OCI-LY7 (cell line): ENCODE results near the gene HDAC7. TPM values are rescaled to one million over a fixed set of nuclear protein-coding genes. Genes with fewer than 3 reads are reported as not detected.

Source experiments
- BruUV-seq: library from RNA; stranded (reverse); fragments of 400-500 nt; replicated peaks from 2 replicates; lab custom pipeline; 2021; lab: Mats Ljungman, UMichigan
- CTCF ChIA-PET: fragments of 300-600 bp; sonication (Branson Sonifier 250); formaldehyde crosslinking; loops from one replicate; lab custom pipeline; 2022; ENCODE audit warnings: antibody characterized with exemption; ENCODE audit not compliant: unreplicated experiment; lab: Charles Lee
- POLR2A ChIA-PET: fragments of 300-600 bp; sonication (Branson Sonifier 250); formaldehyde crosslinking; loops from one replicate; lab custom pipeline; 2022; ENCODE audit warnings: antibody characterized with exemption; lab: Charles Lee
- DNase-seq: peaks from one replicate; pipeline ENCODE4 v3.0.0-alpha.2; 2015; ENCODE audit warnings: low spot score
- H2AFZ ChIP-seq: fragments of 200-600 bp; sonication (generic), shearing (Covaris generic); 2 replicates; pipeline ENCODE4 v1.6.1; 2014; ENCODE audit warnings: mild to moderate bottlenecking, antibody characterized with exemption, low read length, moderate library complexity
- H3K27ac ChIP-seq: fragments of 200-600 bp; sonication (generic); 2 replicates; pipeline ENCODE4 v1.5.1; 2014; ENCODE audit warnings: mixed run types, low read depth, mild to moderate bottlenecking, moderate library complexity, low read length, inconsistent platforms; ENCODE audit not compliant: poor library complexity, severe bottlenecking
- H3K36me3 ChIP-seq: fragments of 200-600 bp; sonication (generic); 2 replicates; pipeline ENCODE4 v1.6.1; 2014; ENCODE audit warnings: mild to moderate bottlenecking, antibody characterized with exemption, low read length, moderate library complexity, mixed read lengths; ENCODE audit not compliant: insufficient read depth
- H3K4me1 ChIP-seq: fragments of 200-600 bp; sonication (generic); 2 replicates; pipeline ENCODE4 v1.5.1; 2014; ENCODE audit warnings: mild to moderate bottlenecking, low read length; ENCODE audit not compliant: insufficient read depth, poor library complexity, severe bottlenecking
- H3K4me2 ChIP-seq: fragments of 200-600 bp; sonication (generic); 2 replicates; pipeline ENCODE4 v1.6.1; 2014; ENCODE audit warnings: mild to moderate bottlenecking, low read length
- H3K4me3 ChIP-seq: fragments of 200-600 bp; sonication (generic); 2 replicates; pipeline ENCODE4 v1.5.1; 2014; ENCODE audit warnings: mild to moderate bottlenecking, low read depth, low read length; ENCODE audit not compliant: poor library complexity, severe bottlenecking
- H3K79me2 ChIP-seq: fragments of 200-600 bp; sonication (generic); 2 replicates; pipeline ENCODE4 v1.6.1; 2016; ENCODE audit warnings: low read depth, mild to moderate bottlenecking, low read length, moderate library complexity, mixed read lengths; ENCODE audit not compliant: insufficient read depth
- H3K9me2 ChIP-seq: fragments of 200-600 bp; sonication (generic); 2 replicates; pipeline ENCODE4 v1.6.1; 2016; ENCODE audit warnings: mild to moderate bottlenecking, low read length, mixed read lengths; ENCODE audit not compliant: insufficient read depth
- H3K9me3 ChIP-seq: fragments of 200-600 bp; sonication (generic); 2 replicates; pipeline ENCODE4 v1.6.1; 2014; ENCODE audit warnings: mild to moderate bottlenecking, mixed run types, low read length, mixed read lengths
- H4K20me1 ChIP-seq: fragments of 200-600 bp; sonication (generic); 2 replicates; pipeline ENCODE4 v1.6.1; 2014; ENCODE audit warnings: mild to moderate bottlenecking, antibody characterized with exemption, low read length, moderate library complexity, mixed read lengths; ENCODE audit not compliant: insufficient read depth
- CTCF ChIP-seq: fragments of 200-600 bp; sonication (generic); conservative IDR thresholded peaks from 2 replicates; pipeline ENCODE4 v1.5.1; 2014; ENCODE audit warnings: mild to moderate bottlenecking, antibody characterized with exemption, low read length, moderate library complexity, mixed read lengths
- EZH2phosphoT487 ChIP-seq: fragments of 200-600 bp; sonication (generic); IDR thresholded peaks from 2 replicates; pipeline ENCODE4 v1.6.1; 2018; ENCODE audit warnings: low read depth, borderline replicate concordance, mild to moderate bottlenecking, mixed run types, antibody characterized with exemption, low read length, moderate library complexity, mixed read lengths
- intact Hi-C: fragments of 100-400 bp; cut with micrococcal nuclease; formaldehyde crosslinking; loops from one replicate; pipeline ENCODE4 v1.10.0; 2022; ENCODE audit not compliant: unreplicated experiment
- total RNA-seq, 2 experiments: library from RNA; depleted of rRNA in 1 of 2; stranded (reverse); fragments of >200 nt in 1 of 2; shearing (Covaris generic) in 1 of 2; gene quantifications; 2 replicates each; pipeline ENCODE4 v1.2.3, GENCODE V29; 2014 to 2022

The HDAC7 gene
- total RNA-seq, 2 experiments from 2014 or later: 45.9 to 131 TPM

GRCh38 chr12:47790676-47791350, 28.9 kb downstream of the HDAC7 start:
- Histone ChIP-seq H3K9me2 (no peaks in the 10 kb centered on the region), H3K27ac (no peak overlapping the region), H3K4me1 (no peaks in the 10 kb centered on the region), H3K4me2 (no peak overlapping the region), H2AFZ (no peak overlapping the region), H3K79me2 (no peaks in the 10 kb centered on the region), H3K4me3 (no peak overlapping the region), H3K9me3 (no peaks in the 10 kb centered on the region), H3K36me3 (peaks cover 92% of the 10 kb centered on the region), H4K20me1 (no peaks in the 10 kb centered on the region)
- TF ChIP-seq EZH2phosphoT487: no peak
- no peak for TF ChIP-seq CTCF
- no TSS peak for BruUV-seq
- ChIA-PET CTCF (no interaction called here), POLR2A (interaction anchor here (0.6 kb wide), 1 partner anchor 61 kb away, joined by 4 read pairs; no protein-coding TSS in a partner anchor)
- intact Hi-C loops: no loop called here
- no peak for DNase-seq

- no peak overlapping the region for H2AFZ ChIP-seq
- no peaks in the 10 kb centered on the region for H4K20me1 ChIP-seq
- intact Hi-C loops: no loop called here
- H3K27ac ChIP-seq: no peak overlapping the region
- no peak for DNase-seq
- no peaks in the 10 kb centered on the region for H3K79me2 ChIP-seq
- H3K4me2 ChIP-seq: no peak overlapping the region
- H3K36me3 ChIP-seq: peaks cover 92% of the 10 kb centered on the region
- no peaks in the 10 kb centered on the region for H3K4me1 ChIP-seq
- POLR2A ChIA-PET: no interaction called here
- H3K9me3 ChIP-seq: no peaks in the 10 kb centered on the region
- H3K9me2 ChIP-seq: no peaks in the 10 kb centered on the region
- TF ChIP-seq CTCF (no peak), EZH2phosphoT487 (no peak)
- H3K4me3 ChIP-seq: no peak overlapping the region
- CTCF ChIA-PET: no interaction called here
- no TSS peak for BruUV-seq
These were observed 29.8 kb downstream of the HDAC7 start for GRCh38 chr12:47789712-47790489.

- no TSS peak for BruUV-seq
- no peaks in the 10 kb centered on the region for H4K20me1 ChIP-seq
- CTCF ChIA-PET: no interaction called here
- no peaks in the 10 kb centered on the region for H3K4me1 ChIP-seq
- no peaks in the 10 kb centered on the region for H3K79me2 ChIP-seq
- no peaks in the 10 kb centered on the region for H3K9me2 ChIP-seq
- H3K9me3 ChIP-seq: no peaks in the 10 kb centered on the region
- no peak overlapping the region for H2AFZ ChIP-seq
- no peak overlapping the region for H3K4me2 ChIP-seq
- intact Hi-C loops: no loop called here
- H3K27ac ChIP-seq: no peak overlapping the region
- no peak for TF ChIP-seq CTCF
- no peak for TF ChIP-seq EZH2phosphoT487
- DNase-seq: no peak
- peaks cover 92% of the 10 kb centered on the region for H3K36me3 ChIP-seq
- no peak overlapping the region for H3K4me3 ChIP-seq
- POLR2A ChIA-PET: no interaction called here
These were observed 30.6 kb downstream of the HDAC7 start for GRCh38 chr12:47789141-47789540.
